B cell (primary cell): ENCODE results near the gene SNRK. TPM values are rescaled to one million over a fixed set of nuclear protein-coding genes. Genes with fewer than 3 reads are reported as not detected.

Experiments used
- ATAC-seq: fragments of 200-7000 bp; cut with Tn5 transposase; one replicate; pipeline ENCODE4 v1.10.0; 2021; ENCODE audit warnings: low read depth, mild to moderate bottlenecking, moderate number of reproducible peaks, moderate library complexity
- CTCF ChIA-PET: fragments of 350-600 bp; sonication (Branson Sonifier 250); formaldehyde crosslinking; loops from one replicate; lab custom pipeline; 2021; ENCODE audit warnings: antibody characterized with exemption, inconsistent platforms; lab: Charles Lee
- POLR2A ChIA-PET: fragments of 350-600 bp; sonication (Branson Sonifier 250); formaldehyde crosslinking; loops from one replicate; lab custom pipeline; 2021; ENCODE audit warnings: antibody characterized with exemption; lab: Charles Lee
- DNase-seq: peaks from one replicate; pipeline ENCODE4 v3.0.0; 2013
- H2AFZ ChIP-seq: 2 replicates; pipeline ENCODE4 v1.6.1; 2012; ENCODE audit warnings: mild to moderate bottlenecking, low read depth, low read length; ENCODE audit not compliant: insufficient read depth, poor library complexity, severe bottlenecking
- H3K27ac ChIP-seq, 2 donors: 1 replicate in 1 of 2; 2 replicates in 1 of 2; pipeline ENCODE4 v1.5.1; 2012 to 2013; ENCODE audit warnings: low read length in 2 of 2, mild to moderate bottlenecking in 2 of 2, moderate library complexity in 1 of 2
- H3K27me3 ChIP-seq, 4 experiments: fragments of 200-600 bp in 1 of 4; sonication (generic) in 1 of 4; replicated peaks in 1 of 4; 1 replicate in 2 of 4; 2 replicates in 2 of 4; pipeline versions ENCODE4 v1.6.1 to v1.7.0; 2013 to 2016; ENCODE audit warnings: low read length in 3 of 4, mild to moderate bottlenecking in 2 of 4, mixed read lengths in 1 of 4, moderate library complexity in 1 of 4; ENCODE audit not compliant: insufficient read depth in 4 of 4, control insufficient read depth in 3 of 4; ENCODE audit errors: control extremely low read depth in 1 of 4
- H3K36me3 ChIP-seq, 2 experiments: replicated peaks in 1 of 2; 1 replicate in 1 of 2; 2 replicates in 1 of 2; pipeline versions ENCODE4 v1.6.1 to v1.7.1; 2013; ENCODE audit warnings: low read length in 1 of 2; ENCODE audit not compliant: insufficient read depth in 2 of 2, control insufficient read depth in 1 of 2; ENCODE audit errors: control extremely low read depth in 1 of 2, extremely low read depth in 1 of 2
- H3K4me1 ChIP-seq, 2 donors: fragments of 200-600 bp in 1 of 2; sonication (generic) in 1 of 2; 1 replicate in 1 of 2; 2 replicates in 1 of 2; pipeline versions ENCODE4 v1.5.1 to v1.6.1; 2013 to 2017; ENCODE audit warnings: low read length in 2 of 2; ENCODE audit not compliant: control insufficient read depth in 2 of 2, insufficient read depth in 2 of 2
- H3K4me2 ChIP-seq: replicated peaks from 2 replicates; pipeline ENCODE3; 2012; ENCODE audit warnings: mild to moderate bottlenecking, low read depth, low read length; ENCODE audit not compliant: poor library complexity, severe bottlenecking
- H3K4me3 ChIP-seq, 5 experiments: fragments of 200-600 bp in 1 of 5; sonication (generic) in 1 of 5; 1 replicate in 3 of 5; 2 replicates in 2 of 5; pipeline versions ENCODE4 v1.5.1 to v1.7.0; 2011 to 2016; ENCODE audit warnings: low read length in 4 of 5, mild to moderate bottlenecking in 4 of 5, low read depth in 2 of 5, control low read depth in 1 of 5, moderate library complexity in 1 of 5; ENCODE audit not compliant: insufficient read depth in 1 of 5; ENCODE audit errors: control extremely low read depth in 1 of 5, extremely low read depth in 1 of 5
- H3K79me2 ChIP-seq: fragments of 200-600 bp; sonication (generic); one replicate; pipeline ENCODE4 v1.6.0; 2016; ENCODE audit warnings: low read length; ENCODE audit not compliant: control insufficient read depth, insufficient read depth
- H3K9ac ChIP-seq: fragments of 200-600 bp; sonication (generic); 2 replicates; pipeline ENCODE4 v1.6.1; 2017; ENCODE audit warnings: mild to moderate bottlenecking, low read length, moderate library complexity
- H3K9me3 ChIP-seq, 3 donors: one replicate each; pipeline versions ENCODE4 v1.6.1 to v1.7.1; 2013; ENCODE audit warnings: low read length in 2 of 3; ENCODE audit not compliant: control insufficient read depth in 2 of 3, insufficient read depth in 1 of 3; ENCODE audit errors: control extremely low read depth in 1 of 3
- H4K20me1 ChIP-seq: 2 replicates; pipeline ENCODE4 v1.6.0; 2012; ENCODE audit warnings: mild to moderate bottlenecking, low read length; ENCODE audit not compliant: insufficient read depth, control insufficient read depth, poor library complexity, severe bottlenecking
- H3K27ac Mint-ChIP-seq: one replicate; pipeline ENCODE4 v1.8.0; 2021; ENCODE audit warnings: mixed read lengths
- H3K27me3 Mint-ChIP-seq: one replicate; pipeline ENCODE4 v1.8.0; 2021; ENCODE audit warnings: mixed read lengths
- H3K4me1 Mint-ChIP-seq: one replicate; pipeline ENCODE4 v1.8.0; 2021; ENCODE audit warnings: mixed read lengths
- H3K4me3 Mint-ChIP-seq: one replicate; pipeline ENCODE4 v1.8.0; 2021; ENCODE audit warnings: mixed read lengths
- H3K9me3 Mint-ChIP-seq: one replicate; pipeline ENCODE4 v1.8.0; 2022; ENCODE audit warnings: mixed read lengths; ENCODE audit not compliant: insufficient read depth
- CTCF ChIP-seq: fragments of 200-600 bp; IDR thresholded peaks from one replicate; pipeline ENCODE4 v1.8.0; 2022; ENCODE audit warnings: antibody characterized with exemption, mild to moderate bottlenecking
- EZH2 ChIP-seq: IDR thresholded peaks from 2 replicates; pipeline ENCODE4 v1.6.1; 2012; ENCODE audit warnings: borderline replicate concordance, low read depth, mild to moderate bottlenecking, moderate library complexity, low read length; ENCODE audit not compliant: insufficient read depth, poor library complexity, severe bottlenecking
- WGBS: methylation state at CpG from one replicate; pipeline ENCODE4 v1.1.5; 2013; ENCODE audit warnings: missing lambda C conversion rate; ENCODE audit not compliant: insufficient coverage; 5-methylcytosine and 5-hydroxymethylcytosine counted together
- intact Hi-C: fragments of 100-400 bp; cut with micrococcal nuclease; formaldehyde crosslinking; loops from one replicate; pipeline ENCODE4 v1.10.0; 2022
- polyA plus RNA-seq: library from polyadenylated mRNA; depleted of rRNA; stranded (reverse); fragments of >200 nt; gene quantifications from 2 replicates; pipeline ENCODE4 v1.2.3, GENCODE V29; 2012
- total RNA-seq, 2 donors: library from RNA; stranded (reverse); fragments of 120-200 nt in 1 of 2; gene quantifications; 1 replicate in 1 of 2; 2 replicates in 1 of 2; pipeline versions ENCODE4 v1.2.3 to v1.2.4, GENCODE V29; 2013 to 2022

Gene SNRK
- total and polyA plus RNA-seq, 2 donors (not counting 1 experiment from before 2014, with no cell fraction given), result 17.8 to 46.7 TPM

DNA sequence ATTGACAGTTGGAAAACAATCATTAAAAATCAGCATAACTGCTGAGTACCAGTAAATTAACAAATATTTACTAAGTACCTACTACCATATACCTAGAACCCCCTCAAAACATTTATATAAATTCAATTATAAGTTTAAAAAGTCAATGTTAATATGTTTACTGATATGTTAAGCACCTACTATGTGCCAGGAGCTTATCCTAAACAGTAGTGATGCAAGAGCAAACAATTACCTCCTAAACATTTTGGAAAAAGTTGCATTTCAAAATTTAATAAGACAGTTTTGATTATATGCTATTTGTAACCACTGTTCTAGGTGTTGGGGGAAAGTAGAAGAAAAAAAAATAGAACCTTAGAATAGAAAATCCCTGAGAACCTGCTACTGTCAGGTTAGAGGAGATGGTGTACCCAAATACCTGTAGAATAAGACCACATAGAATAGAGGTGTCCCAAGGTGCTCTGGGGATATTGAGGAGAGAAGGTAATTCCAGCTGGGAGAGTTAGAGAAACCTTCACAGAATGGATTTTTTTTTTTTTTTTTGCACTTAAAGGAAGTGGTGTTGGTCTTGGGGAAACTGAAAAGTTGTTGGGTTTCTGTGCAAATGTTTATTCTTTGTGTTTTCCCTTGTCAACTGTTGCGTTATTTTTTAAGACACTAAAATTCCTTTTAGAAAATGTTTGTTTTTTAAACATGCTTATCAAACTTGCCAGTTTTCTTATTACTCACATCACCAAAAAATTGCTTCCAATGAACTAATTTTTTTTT, 16.0 kb downstream of the SNRK start:
- DNase-seq (no peak), ATAC-seq (no peak)
- no peak overlapping the region for H2AFZ ChIP-seq
- no peaks in the 10 kb centered on the region for H3K9me3 ChIP-seq
- H4K20me1 ChIP-seq, result peaks cover 8% of the 10 kb centered on the region
- Mint-ChIP-seq H3K9me3 (no peaks in the 10 kb centered on the region), H3K4me3 (no peak overlapping the region), H3K4me1 (peaks cover 45% of the 10 kb centered on the region), H3K27ac (peak overlapping the region; percentile 26), H3K27me3 (no peaks in the 10 kb centered on the region)
- intact Hi-C loops, result loop anchor here (2.0 kb wide), 1 partner anchor 13 kb away; no protein-coding TSS in a partner anchor
- H3K4me2 ChIP-seq, result no peak overlapping the region
- no CpG with 5 or more reads among the region's 1 CpG for WGBS
- no peaks in the 10 kb centered on the region for H3K27me3 ChIP-seq
- H3K4me1 ChIP-seq, result peaks cover 20 to 35% of the 10 kb centered on the region in 2 donors
- peaks cover 0 to 22% of the 10 kb centered on the region in 2 experiments for H3K36me3 ChIP-seq
- ChIA-PET POLR2A (no interaction called here), CTCF (no interaction called here)
- no peak overlapping the region for H3K4me3 ChIP-seq
- peaks cover 92% of the 10 kb centered on the region for H3K79me2 ChIP-seq
- TF ChIP-seq CTCF, result no peak
- TF ChIP-seq EZH2, result no peak
- peak overlapping the region in 1 of 2 donors; percentile 28 for H3K27ac ChIP-seq
- H3K9ac ChIP-seq, result no peak overlapping the region

DNA sequence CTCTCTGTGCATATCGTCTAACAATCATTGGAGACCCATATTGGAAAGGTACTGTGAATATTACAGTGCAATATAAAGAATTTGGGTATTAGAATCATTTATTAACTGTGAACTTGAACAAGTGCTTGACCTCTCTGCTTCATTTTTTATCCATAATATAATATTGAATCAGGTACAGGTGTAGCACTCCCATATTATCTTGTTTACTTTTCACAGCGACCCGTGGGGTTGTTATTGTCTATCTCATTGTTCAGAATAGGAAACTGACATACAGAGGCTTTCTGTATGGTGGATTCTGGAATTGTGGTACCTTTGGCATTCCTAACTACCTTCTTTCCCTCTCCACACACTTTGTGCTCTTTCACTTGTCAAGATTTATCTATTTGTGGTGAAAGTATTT, 17.8 kb downstream of the SNRK start:
- Histone ChIP-seq H3K27me3 (no peaks in the 10 kb centered on the region), H3K27ac (no peak overlapping the region), H3K9ac (no peak overlapping the region), H2AFZ (no peak overlapping the region), H3K79me2 (peaks cover 89% of the 10 kb centered on the region), H3K4me3 (no peak overlapping the region), H3K4me1 (peaks cover 18 to 34% of the 10 kb centered on the region in 2 donors), H4K20me1 (peaks cover 14% of the 10 kb centered on the region), H3K9me3 (no peaks in the 10 kb centered on the region), H3K36me3 (peaks cover 0 to 22% of the 10 kb centered on the region in 2 experiments), H3K4me2 (no peak overlapping the region)
- Mint-ChIP-seq H3K4me3 (no peak overlapping the region), H3K27me3 (no peaks in the 10 kb centered on the region), H3K27ac (no peak overlapping the region), H3K4me1 (peaks cover 49% of the 10 kb centered on the region), H3K9me3 (no peaks in the 10 kb centered on the region)
- TF ChIP-seq CTCF (no peak), EZH2 (no peak)
- no CpG with 5 or more reads among the region's 3 CpGs for WGBS
- ChIA-PET CTCF (no interaction called here), POLR2A (no interaction called here)
- intact Hi-C loops, result no loop called here
- ATAC-seq (no peak), DNase-seq (no peak)
